Epithelial cell of esophagus (primary cell): ENCODE measurements around the gene DUOXA1.

ENCODE experiments used
- DNase-seq: peaks from one replicate; pipeline ENCODE4 v3.0.0; 2010; ENCODE audit warnings: low read depth
- H3K4me3 ChIP-seq: 2 replicates; pipeline ENCODE4 v1.5.1; 2011; ENCODE audit warnings: mild to moderate bottlenecking, low read length, control low read depth
- TF ChIP-seq, protein P1 (sequence below): IDR thresholded peaks from 2 replicates; pipeline ENCODE4 v1.5.1; 2011; ENCODE audit warnings: low read depth, mild to moderate bottlenecking, low read length, control low read depth, inconsistent platforms; ENCODE audit not compliant: insufficient read depth; ENCODE audit errors: missing control alignments

DUOXA1 gene

DNA sequence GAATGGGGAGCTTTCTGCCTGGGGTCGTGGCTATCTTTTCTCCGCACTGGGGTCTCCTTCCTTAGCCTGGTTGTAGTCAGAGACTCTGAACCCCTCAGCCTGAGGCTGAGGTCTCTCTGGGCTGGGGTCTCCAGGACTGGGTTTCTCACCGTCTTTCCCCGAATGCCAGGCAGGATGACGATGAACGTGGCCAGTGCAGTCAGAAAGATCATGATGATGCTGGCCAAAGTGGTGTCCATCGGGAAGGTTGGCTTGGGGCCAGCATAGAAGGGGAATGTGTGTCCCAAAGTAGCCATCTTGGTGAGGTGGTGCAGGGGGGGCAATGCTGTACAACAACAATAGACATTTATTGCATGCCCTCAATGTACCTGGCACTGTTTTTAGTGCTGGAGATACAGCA, 7.0 kb downstream of the DUOXA1 start:
- TF ChIP-seq, protein P1, sequence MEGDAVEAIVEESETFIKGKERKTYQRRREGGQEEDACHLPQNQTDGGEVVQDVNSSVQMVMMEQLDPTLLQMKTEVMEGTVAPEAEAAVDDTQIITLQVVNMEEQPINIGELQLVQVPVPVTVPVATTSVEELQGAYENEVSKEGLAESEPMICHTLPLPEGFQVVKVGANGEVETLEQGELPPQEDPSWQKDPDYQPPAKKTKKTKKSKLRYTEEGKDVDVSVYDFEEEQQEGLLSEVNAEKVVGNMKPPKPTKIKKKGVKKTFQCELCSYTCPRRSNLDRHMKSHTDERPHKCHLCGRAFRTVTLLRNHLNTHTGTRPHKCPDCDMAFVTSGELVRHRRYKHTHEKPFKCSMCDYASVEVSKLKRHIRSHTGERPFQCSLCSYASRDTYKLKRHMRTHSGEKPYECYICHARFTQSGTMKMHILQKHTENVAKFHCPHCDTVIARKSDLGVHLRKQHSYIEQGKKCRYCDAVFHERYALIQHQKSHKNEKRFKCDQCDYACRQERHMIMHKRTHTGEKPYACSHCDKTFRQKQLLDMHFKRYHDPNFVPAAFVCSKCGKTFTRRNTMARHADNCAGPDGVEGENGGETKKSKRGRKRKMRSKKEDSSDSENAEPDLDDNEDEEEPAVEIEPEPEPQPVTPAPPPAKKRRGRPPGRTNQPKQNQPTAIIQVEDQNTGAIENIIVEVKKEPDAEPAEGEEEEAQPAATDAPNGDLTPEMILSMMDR: no peak
- no peak overlapping the region for H3K4me3 ChIP-seq
- no peak for DNase-seq

DNA sequence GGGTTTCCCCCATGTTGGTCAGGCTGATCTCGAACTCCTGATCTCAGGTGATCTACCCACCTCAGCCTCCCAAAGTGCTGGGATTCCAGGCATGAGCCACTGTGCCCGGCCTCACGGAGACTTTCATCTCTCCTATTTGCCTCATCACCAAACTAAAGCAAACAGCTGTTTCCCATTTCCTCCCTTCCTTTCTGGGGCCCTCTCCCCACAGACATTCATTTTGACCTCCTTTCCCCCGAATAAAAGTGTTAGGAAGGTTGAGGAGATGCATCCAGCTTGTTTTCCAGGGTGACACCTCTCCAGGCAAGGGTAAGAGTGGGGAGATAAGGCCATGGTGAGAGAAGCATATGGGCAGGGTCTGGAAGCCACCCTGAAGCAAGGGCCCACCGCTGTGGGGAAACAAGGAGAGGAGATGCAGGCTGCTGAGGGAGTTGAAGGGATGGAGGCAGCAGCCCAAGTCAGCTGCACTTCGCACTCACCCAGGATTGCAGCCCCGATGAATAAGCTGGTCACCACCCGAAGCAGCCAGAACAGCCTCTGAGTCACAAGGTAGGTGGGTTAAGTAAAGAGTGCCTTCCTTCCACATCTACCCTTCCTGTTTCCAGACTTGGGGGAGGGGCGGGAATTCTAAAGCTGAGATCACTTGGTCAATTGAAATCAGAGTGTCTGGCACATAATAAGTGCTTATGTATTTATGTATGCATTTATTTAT, 7.8 kb downstream of the DUOXA1 start:
- peak; percentile 95 for DNase-seq
- TF ChIP-seq, protein P1: no peak
- H3K4me3 ChIP-seq: no peak overlapping the region

DNA sequence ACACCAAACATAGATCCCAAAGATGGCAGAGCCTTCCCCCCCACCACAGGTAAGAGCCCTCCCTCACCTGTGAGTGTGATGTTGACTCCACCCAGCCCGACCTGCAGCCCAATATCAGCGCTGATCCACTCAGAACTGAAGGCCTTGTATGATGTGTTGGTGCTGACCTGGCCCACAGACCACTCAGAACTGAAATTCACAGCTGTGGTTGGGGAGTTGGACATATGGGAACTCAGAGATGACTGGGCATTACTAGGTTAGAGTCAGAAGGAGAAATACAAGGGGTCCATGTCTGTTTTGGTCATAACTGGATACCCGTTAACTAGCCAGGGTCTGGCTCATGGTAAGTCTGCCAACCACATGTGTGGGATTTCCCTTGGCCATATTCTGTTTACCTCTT, 8.7 kb downstream of the DUOXA1 start:
- no peak for DNase-seq
- no peak overlapping the region for H3K4me3 ChIP-seq
- TF ChIP-seq, protein P1: no peak

DNA sequence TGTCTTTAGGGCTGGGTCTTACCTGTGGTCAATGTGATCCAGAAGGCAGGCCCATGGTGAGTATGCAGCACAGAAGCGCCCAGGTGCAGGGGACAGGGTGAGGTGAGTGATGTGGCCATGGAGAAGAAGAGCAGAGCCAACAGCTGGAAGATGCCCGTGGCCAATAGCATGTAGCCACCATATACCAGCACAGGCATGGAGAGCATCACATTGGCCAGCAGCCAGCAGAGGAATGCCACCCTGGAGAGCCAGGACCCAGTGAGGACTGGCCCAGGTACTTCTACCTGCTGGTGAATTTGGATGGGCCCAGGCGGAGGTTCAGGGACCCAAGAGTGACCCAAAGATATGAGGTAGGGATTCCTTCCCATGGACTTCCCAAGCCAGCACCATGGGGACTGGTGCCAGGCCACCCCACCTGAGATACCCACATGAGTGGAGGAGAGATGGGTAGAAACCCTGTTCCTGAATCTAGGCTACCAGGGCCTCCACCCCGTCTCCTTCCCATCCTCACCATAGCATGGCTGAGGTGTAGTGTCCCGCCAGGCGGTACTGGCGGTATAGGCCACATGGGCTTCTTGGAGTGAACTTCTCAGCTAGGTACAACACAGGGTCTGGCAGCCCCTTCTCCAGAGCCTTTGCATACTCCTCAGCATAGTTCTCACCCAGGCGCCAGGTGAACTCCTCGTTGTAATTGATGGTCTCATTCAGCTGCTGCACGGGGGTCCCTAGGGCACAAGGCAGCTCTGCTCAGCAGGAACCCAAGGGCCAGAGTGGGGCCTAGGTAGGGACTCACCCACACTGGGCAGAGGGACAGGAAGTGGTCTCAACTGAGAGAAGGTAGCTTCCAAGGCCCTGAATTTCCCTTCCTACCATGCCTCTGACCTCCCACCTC, 9.4 kb downstream of the DUOXA1 start:
- no peak overlapping the region for H3K4me3 ChIP-seq
- no peak for DNase-seq
- TF ChIP-seq, protein P1: no peak

DNA sequence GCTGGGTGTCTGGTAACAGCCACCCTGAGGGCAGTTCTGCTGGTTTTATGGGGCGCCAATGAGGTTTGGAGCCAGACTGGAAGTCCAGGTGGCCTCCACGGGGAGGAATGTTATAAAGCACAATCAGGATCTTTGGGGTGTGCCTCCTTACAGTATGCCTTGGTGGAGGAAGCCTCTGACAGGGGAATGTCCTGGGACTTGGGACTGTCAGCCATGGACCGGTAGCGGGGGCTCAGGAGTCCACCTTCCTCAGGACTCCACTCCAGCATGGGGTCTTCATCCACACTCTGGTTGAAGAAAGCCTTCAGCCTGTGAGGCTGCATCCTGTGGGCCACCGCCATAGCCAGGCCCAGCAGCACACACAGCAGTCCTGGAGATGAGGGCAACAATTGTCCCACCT, 10.7 kb downstream of the DUOXA1 start:
- H3K4me3 ChIP-seq: no peak overlapping the region
- DNase-seq: no peak
- TF ChIP-seq, protein P1: no peak

DNA sequence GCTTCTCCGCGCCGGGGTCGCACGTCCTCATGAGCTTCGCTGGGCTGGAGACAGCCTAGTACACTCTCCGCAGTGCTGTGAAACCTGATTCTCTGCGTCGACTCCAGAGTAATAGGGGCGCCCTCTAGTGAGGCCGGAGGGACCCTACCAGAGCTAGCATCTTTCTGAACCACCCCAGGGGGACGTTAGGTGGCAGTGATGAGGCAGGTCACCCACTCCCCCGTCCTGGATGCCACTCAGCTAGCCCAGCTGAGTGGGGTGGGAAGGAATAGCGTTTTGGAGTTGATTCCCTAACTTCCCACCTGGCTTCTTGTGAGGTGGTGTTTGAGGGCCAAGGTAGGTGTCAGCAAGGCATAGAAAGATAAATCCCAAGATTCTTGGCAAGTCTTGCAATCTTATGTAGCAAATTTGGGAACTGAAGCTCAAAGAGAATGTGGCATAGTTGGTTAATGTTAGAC, 11.5 kb downstream of the DUOXA1 start:
- DNase-seq: peak; percentile 91
- H3K4me3 ChIP-seq: no peak overlapping the region
- TF ChIP-seq, protein P1: peak; percentile 100
